COLO668 (cell line): ENCODE measurements around the gene LZTR1.

Experiments
- DNase-seq: peaks from one replicate; lab custom pipeline; 2025; ENCODE audit not compliant: unreplicated experiment; lab: John Stamatoyannopoulos, UW

LZTR1 gene

DNA sequence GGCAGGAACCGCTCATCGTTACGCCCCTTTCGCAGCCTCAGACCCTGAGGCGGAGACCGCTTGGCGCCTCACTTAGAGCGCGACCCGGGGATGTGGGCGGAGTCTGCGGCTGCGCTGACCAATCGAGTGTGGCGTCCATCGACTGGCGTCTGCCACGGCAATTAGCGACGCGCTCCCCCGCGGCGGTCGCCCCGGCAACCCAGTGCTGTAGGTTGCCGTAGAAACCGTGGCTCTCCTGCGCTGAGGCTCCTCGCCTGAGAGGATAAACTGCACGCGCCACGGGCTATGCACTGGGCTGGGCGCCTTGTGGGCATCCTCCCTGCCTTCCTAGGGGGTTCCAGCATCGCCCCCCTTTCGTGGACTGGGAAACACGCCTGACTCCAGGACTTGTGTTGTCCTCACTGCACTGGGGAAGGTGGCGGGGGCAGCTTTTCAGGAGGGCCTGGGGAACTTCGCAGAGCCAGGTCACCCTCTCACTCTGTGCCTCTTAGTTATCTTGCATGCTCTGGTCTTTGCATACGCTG, 32.2 kb downstream of the LZTR1 start:
- DNase-seq = peak; percentile 97

DNA sequence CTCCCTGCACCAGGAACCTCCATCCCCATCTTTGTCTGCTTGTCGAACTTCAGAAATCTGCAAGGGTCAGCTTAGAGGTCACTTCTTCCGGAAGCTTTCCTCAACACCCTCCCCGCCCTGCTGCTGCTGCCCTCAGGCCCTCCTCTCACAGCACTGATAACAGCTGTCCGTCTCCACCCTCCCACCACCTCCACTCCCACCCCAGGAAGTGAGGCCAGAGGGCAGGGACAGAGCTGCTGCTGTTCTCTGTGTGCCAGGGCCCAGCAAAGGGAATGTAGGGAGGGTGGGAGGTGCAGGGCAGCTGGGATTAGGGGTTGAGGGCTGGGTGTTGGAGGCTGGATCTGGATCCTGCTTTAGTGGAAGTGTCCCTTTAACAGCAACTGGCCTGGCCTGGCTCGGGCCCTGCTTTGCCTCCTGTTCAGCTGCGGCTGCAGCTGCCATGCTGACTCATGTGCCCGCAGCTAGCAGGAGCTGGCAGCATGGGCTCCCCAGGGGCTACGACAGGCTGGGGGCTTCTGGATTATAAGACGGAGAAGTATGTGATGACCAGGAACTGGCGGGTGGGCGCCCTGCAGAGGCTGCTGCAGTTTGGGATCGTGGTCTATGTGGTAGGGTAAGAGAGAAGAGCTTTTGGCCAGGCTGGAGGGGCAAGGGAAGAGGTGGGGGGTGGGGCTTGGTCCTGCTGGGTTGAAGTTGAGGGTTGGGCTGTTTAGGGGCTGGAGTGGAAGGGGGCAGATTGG, 32.8 kb downstream of the LZTR1 start, which contains the start of gene P2RX6:
Gene P2RX6 (plus strand): TSS at position 440 of the 740 bp plus-strand sequence. CDS start 10 bp downstream, at position 450.
- DNase-seq = peak; percentile 62

DNA sequence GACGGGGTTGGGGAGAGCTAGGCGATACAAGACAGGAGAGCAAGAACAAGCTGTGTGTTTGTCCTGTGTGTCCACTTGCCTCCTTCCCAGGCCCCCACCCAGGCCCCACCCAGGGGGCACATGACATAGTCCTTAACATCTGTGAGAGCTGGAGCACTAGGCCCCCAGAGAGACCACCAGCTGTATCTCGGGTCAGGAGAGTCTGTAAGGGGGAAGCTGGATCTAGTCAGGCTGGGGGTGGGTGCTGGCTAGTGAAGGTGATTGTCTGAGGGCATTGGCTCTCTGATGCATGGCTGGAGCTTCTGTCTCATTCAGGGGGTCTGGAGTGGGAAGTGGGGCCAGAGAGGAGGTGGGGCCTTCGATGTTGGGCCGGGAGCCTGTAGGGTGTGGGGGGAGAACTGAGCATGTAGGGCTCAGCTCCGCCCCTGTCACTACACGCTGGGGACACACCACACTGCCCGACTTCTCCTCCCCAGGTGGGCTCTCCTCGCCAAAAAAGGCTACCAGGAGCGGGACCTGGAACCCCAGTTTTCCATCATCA, 33.4 kb downstream of the LZTR1 start:
- no peak for DNase-seq

DNA sequence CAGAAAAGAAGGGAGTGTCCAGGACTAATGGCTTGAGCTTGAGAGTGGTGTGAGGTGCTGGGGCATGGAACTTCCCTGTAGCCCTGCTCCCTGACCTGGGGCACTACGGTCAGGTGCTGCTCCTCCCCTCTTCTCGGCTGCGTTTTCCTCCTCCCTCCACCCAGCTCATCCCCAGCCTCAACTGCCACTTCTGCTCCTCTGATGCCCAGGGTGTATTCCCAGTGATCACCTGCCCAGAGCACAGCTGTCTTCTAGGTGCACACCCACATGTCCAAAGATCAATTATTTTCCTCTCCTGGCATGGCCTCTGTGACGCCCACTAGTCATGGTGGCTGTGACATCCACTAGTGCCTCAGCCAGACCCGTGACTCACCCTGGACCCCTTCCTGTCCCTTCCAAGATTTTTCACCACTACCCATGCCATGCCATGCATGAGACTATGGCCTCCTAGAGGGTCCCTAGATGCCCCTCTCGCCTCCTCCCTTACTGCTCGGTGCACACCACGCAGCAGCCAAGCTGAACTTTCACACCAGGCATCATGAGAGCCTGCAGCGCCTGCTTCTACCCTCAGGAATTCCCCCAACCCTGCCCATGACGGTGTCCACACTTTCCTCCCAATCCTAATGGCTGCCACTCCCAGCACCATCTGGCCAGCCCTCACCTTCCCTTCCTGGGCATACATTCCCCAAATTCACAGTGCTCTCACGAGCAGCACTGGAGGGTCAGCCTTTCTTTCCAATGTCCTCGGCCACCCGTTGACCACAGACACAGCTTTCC, 34.7 kb downstream of the LZTR1 start:
- no peak for DNase-seq

DNA sequence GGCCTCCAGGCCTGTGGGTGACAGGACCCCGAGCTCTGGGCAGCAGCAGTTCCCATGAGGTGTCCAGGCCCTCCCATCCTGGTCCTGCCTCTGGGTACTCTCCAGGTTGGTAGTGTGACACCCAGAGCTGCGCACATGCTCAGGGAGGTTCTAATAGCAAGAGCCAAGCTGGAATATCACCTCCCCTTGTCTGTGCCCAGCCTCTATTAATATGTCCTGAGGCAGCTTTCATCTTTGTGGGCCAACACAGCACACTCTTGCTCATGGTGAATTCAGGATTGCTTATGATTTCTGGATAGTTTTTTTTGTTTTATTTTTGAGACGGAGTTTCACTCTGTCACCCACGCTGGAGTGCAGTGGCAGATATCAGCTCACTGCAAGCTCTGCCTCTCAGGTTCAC, 36.2 kb downstream of the LZTR1 start:
- DNase-seq = no peak

DNA sequence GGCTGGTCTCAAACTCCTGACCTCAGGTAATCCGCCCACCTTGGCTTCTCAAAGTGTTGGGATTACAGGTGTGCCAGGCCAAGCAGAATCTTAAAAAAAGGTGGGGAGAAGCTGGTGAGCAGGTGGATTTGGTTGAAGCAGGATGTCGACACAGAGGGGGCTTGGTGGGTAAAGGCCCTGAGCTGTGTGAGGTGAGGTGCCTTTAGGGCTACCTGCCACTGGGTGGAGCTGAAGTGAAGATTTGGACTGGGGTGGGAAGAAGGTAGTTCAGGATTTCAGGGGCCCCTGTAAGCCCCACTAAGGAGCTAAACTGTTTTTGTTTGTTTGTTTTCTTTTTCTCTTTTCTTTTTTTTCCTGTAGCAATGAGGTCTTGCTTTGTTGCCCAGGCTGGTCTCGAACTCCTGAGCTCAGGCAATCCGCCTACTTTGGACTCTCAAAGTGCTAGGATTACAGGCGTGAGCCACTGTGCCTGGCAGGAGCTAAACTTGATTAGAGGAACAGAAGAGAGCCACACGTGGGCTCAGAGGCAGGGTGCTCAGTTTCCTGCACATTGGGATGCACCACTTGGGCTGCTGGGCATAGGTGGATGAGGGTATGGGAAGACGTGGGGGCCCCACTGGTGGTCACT, 38.8 kb downstream of the LZTR1 start:
- peak; percentile 20 for DNase-seq

DNA sequence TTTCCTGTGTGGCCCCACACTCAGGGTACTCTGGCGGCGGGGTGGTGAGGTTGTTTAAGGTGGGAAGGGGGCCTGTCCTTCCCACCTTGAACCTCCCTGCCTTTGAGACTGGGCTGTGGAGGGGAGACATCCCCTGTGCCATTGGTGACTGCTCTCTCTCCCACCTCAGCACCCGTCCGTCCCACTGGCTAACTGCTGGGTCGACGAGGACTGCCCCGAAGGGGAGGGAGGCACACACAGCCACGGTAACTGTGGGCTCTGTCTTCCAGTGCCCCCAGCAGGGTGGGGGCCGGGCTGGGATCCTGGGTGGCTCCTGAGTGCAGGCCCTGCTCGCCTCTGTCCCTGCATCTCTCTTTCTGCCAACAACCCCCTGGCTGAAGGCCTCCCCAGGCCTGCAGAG, 40.4 kb downstream of the LZTR1 start:
- DNase-seq = no peak

DNA sequence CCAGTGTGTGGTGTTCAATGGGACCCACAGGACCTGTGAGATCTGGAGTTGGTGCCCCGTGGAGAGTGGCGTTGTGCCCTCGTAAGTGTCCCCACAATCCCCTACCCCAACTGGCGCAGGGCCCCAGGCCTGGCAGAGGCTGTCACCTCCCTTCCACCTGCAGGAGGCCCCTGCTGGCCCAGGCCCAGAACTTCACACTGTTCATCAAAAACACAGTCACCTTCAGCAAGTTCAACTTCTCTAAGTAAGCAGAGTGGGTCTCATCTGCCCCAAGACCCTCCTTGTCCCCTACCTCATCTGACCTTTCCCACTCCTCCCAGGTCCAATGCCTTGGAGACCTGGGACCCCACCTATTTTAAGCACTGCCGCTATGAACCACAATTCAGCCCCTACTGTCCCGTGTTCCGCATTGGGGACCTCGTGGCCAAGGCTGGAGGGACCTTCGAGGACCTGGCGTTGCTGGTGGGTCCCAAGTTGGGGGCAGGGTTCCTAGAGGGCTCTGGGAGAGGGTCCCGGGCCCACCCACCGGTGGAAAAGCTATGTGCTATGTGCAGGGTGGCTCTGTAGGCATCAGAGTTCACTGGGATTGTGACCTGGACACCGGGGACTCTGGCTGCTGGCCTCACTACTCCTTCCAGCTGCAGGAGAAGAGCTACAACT, 41.0 kb downstream of the LZTR1 start:
- no peak for DNase-seq

DNA sequence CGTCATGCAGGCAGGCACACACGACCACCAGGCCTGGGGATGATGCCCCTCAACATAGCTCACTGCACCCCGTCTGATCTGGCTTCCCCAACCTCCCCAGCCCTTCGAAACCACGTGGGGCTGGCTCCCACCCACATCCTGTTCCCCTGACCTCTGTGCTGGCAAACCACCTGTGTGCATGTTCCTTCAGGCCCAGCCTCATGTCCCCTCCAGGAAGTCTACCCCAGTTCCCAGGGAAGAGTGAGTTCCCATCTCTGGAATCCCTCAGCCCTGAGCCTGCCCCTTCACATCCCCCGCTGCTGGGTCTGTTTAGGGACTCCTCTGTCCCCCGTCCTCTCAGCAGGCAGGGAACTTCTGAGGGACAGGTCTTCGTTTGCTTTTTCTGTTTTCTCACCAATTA, 43.2 kb downstream of the LZTR1 start:
- no peak for DNase-seq

DNA sequence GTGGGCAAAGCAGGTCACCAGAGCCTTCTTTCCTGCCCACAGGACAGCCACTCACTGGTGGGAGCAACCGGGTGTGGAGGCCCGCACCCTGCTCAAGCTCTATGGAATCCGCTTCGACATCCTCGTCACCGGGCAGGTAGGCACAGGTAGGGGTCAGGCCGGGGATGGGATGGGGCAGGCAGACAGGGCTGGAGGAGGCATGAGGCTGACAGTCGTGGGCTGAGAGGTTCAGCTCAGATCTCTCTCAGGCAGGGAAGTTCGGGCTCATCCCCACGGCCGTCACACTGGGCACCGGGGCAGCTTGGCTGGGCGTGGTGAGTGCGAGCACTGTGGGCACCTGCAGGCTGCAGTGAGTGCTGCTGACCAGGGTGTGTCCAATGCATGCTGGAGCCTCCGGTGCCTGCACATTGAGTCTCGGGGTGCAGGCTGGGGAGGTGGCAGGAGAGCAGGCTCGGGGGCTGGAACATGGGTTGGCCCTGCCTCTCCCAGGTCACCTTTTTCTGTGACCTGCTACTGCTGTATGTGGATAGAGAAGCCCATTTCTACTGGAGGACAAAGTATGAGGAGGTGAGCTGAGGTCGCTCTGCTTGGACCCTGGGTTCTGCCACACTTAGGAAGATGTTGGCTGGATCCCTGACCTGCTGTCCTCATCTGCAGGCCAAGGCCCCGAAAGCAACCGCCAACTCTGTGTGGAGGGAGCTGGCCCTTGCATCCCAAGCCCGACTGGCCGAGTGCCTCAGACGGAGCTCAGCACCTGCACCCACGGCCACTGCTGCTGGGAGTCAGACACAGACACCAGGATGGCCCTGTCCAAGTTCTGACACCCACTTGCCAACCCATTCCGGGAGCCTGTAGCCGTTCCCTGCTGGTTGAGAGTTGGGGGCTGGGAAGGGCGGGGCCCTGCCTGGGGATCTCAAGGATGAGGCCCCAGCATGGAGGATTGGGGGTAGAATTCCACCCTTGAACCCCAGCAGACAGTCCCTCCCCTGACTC, 44.0 kb downstream of the LZTR1 start:
- DNase-seq = no peak

DNA sequence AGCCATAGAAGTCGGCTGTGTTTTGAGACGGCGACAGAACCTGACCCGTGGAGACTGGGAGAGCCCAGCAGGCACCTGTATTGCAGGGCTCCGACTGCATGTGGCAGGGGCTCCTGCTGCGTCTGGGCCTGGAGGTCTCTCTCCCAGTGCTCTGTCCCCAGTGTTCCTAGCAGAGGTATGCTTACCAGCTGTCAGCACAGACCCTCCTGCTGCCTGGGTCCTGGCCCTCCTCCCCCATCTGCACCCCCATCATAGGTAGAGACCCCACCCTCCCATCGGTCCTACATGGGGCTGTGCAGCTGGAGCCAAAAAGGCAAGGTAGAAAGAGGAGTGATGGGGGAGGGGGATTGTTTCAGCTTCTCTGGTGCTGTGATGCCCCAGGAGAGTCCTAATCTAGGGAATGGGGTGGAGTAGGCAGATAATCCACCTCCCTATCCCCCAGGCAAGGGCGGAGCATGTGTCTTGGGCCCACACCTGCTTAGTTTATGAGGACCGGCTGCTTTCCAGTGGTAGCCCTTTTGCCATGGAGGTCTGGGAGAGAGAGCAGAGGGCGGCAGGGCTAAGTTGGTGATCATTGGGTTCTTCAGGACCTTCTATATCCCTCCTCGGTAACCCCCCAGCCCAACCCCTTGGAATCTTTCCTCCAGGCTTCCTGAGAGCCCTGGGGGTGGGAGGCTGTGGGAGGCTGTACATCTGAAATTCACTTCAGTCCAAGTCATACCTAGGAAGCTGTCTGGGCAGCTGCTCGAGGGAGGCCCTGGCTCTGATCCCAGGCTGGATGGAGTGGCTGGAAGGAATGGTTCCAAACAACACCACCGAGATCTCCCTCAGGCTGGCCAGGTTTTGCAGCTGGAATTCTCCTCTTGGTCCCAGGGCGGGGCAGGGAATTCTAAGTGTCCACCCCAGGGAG, 44.9 kb downstream of the LZTR1 start:
- DNase-seq = no peak

DNA sequence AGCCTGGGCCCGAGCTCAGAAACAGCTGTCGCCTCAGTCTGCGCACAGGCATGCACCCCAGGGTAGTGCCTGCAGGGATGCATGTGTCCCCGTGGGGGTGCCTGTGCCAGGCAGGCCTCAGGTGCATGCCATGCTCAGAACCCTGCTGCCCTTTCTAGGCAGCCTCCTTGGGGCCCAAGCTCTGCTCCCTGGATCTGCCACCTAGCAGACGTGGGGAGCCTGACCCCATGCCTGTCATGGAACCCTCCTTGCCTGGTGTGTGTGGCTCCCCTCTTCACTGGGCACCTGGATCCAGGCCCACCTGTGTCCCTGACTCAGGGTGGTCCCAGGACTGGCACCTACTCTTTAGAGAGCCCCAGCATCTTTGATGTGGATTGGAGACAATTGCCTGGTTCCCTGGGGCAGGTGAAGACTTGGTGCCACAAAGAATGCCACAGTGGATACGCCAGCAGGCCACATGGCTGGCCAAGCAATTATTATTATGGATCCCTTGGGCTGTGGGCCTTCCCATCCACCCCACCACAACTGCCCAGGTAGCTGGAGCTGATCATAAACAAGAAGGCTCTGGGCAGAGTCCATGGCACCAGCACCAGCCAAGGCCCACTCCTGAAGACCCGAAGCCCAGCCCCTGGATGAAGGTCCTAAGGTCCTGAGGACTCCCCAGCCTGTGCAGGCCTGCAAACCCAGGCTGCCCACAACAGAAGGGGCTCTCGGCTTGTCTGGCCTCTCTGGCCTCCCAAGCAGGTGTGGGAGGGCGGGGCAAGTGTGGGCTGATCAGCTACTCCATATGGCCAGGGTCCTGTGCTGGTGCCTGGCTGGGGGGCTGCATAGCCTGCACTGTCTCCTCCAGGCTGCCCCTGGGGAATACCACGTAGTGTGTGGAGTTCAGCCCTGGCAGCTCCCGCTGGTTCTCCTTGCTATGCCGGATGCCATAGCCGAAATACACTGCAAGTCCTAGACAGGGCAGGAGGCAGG, 46.5 kb downstream of the LZTR1 start:
- no peak for DNase-seq

DNA sequence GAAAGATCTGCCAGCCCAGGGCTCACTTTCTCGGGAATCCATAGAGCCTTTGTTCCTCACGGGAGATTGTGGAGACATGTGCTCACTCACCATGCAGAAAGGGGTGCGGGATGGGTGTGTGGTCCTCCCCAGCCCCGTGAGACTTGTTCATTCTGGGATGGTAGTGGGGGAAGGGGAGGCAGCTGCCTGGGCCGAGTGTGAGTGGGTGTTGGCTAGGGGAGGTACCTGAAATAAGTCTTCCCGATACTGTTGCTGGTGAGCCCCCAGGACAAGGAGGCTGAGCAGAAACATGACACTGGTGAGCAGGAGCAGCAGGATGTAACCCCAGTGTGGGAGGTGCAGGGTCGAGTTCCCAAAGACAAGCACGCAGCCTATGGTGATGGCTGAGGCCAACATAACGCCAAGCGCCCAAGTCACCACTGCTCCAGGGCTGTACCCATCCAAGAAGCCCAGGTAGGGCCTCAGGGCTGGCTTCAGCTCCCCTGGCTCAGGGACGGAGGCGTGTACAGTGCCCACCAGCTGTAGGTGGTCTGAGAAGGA, 47.5 kb downstream of the LZTR1 start:
- no peak for DNase-seq

DNA sequence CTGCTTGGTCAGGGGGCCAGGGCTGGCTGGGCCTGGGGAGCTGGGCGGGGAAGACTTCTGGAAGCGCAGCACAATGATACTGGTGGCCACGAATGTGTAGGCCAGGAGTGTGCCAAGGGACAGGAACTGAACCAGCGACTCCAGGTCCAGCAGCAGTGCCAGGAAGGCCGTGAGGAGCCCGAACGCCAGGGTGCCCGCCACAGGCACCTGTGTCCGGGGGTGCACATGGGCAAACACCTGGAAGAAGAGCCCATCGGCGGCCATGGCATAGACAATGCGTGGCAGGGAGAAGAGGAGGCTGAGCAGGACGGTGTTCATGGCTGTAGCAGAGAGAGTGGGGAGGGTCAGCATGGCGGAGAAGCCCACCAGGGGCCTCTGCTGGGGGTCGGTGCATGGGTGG, 47.9 kb downstream of the LZTR1 start:
- no peak for DNase-seq

DNA sequence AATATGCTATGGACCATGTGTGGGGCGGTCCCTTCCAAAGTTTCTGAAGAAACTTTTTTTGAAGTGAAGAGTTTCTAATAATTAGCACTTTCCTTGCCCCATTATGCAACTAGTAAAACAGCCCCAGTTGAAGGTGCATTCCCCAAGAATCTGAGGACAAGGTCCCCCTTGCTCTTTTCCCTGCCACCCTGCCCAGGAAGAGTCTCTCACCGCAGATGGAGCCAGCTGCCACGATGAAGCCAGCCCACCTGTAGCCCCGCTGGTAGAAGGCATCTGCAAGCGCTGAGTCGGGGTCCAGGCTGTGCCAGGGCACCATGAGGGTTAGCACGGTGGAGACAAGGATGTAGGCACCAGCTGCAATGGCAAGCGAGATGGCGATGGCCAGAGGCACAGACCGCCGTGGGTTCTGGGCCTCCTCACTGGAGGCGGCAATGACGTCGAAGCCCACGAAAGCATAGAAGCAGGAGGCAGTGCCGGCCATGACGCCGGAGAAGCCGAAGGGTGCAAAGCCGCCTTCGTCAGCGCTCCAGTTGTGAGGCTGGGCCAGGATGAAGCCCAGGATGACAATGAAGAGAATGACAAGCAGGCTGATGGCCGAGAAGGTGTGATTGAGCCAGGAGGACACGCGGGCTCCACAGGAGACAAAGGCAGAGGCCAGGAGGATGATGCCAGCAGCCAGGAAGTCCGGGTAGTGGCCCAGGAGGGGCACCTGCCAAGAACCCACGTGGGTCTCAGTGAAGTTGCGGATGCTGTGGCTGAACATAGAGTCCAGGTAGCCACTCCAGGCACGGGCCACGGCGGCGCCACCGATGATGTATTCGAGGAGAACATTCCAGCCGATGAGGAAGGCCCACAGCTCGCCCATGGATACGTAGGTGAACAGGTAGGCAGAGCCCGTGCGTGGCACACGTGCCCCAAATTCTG, 48.8 kb downstream of the LZTR1 start:
- DNase-seq = no peak

DNA sequence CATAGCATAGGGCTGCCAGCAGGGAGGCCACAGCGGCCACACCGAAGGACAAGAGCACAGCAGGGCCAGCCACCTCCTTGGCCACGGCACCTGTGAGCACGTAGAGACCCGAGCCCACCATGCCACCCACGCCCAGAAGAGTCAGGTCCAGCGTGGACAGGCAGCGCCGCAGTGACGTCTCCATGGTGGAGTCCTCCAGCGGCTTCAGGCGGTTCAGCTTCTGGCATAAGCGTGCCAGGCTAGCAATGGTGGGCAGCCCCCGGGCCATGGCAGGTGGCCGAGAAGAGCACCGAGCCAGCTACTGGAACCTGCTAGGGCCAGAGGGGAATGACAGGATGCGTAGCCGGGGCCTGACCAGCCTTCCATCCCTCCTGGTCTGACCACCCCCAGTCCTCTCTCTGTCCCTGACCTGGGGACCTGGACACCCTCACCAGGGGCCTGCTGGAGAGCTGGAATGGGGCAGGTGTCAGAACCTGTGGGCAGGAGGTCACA, 49.5 kb downstream of the LZTR1 start:
- no peak for DNase-seq
